ENCODE measurements around the gene TUBB. TPM values are rescaled to one million over a fixed set of nuclear protein-coding genes. Genes with fewer than 3 reads are reported as not detected.

Gene TUBB
- total and polyA plus RNA-seq, 9 of the 15 experiments (the other 6 are each of a cell fraction or from before 2014, with no cell fraction given): 971 to 2,870 (median 1,478) TPM

DNA sequence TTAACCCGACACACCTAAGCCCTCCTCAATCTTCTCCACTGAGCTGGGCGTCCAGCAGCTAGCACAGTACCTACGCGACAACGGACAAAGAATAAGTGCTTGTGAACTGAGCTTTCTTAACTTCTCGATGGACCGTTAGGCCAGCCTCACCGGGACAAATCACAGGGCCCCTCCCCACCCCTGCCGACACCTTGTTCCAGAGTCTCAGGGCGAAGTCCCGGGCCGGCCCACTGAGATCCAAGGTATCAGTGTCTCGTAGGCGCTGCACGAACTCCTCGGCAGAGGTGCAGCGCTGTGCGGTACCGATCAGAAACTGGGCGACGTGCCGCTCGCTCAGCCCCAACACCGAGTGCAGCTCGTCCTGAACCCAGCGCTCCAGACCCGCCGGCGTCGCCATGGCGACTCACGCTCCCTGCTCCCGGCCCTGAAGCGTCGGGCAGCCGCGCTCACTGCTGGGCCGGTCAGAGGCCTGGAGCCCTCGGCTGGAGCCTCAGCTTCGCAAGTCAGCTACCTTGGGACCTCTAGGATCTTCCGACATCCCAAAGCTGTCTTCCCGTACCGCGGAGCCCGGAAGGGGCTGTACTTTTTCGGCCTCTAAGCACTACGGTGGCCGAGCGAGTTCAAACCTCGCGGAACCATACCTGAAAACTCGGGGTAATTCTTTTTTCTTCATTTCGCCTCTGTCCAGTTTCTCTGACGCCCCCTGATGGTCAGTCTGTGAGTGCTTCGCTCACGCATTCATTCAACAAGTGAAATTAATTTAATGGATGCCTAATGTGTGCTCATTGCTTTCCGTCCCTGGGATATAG, 47.5 kb upstream of the TUBB start, which contains the start of gene DHX16 (continued):
- peak; percentile 63 for TF ChIP-seq CREM (IDR thresholded peaks at IDR 0.05; ENCODE audit: low read depth)
- TF ChIP-seq, protein P1, sequence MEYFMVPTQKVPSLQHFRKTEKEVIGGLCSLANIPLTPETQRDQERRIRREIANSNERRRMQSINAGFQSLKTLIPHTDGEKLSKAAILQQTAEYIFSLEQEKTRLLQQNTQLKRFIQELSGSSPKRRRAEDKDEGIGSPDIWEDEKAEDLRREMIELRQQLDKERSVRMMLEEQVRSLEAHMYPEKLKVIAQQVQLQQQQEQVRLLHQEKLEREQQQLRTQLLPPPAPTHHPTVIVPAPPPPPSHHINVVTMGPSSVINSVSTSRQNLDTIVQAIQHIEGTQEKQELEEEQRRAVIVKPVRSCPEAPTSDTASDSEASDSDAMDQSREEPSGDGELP (CRISPR knock-in tag; IDR thresholded peaks at IDR 0.05; ENCODE audit: borderline replicate concordance): peak; percentile 72; the same call in 1 of the 2 replicates
- peak; percentile 80 for TF ChIP-seq POLR2G (IDR thresholded peaks at IDR 0.05; ENCODE audit: low read depth, low read length)
- TF ChIP-seq, protein P2, sequence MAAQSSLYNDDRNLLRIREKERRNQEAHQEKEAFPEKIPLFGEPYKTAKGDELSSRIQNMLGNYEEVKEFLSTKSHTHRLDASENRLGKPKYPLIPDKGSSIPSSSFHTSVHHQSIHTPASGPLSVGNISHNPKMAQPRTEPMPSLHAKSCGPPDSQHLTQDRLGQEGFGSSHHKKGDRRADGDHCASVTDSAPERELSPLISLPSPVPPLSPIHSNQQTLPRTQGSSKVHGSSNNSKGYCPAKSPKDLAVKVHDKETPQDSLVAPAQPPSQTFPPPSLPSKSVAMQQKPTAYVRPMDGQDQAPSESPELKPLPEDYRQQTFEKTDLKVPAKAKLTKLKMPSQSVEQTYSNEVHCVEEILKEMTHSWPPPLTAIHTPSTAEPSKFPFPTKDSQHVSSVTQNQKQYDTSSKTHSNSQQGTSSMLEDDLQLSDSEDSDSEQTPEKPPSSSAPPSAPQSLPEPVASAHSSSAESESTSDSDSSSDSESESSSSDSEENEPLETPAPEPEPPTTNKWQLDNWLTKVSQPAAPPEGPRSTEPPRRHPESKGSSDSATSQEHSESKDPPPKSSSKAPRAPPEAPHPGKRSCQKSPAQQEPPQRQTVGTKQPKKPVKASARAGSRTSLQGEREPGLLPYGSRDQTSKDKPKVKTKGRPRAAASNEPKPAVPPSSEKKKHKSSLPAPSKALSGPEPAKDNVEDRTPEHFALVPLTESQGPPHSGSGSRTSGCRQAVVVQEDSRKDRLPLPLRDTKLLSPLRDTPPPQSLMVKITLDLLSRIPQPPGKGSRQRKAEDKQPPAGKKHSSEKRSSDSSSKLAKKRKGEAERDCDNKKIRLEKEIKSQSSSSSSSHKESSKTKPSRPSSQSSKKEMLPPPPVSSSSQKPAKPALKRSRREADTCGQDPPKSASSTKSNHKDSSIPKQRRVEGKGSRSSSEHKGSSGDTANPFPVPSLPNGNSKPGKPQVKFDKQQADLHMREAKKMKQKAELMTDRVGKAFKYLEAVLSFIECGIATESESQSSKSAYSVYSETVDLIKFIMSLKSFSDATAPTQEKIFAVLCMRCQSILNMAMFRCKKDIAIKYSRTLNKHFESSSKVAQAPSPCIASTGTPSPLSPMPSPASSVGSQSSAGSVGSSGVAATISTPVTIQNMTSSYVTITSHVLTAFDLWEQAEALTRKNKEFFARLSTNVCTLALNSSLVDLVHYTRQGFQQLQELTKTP (IDR thresholded peaks at IDR 0.05; ENCODE audit: low read depth in 1 of 2, partially characterized antibody in 2 of 2): peak in 1 of 2 experiments; percentile 68
- 0 out of 2 replicates have a peak, but pooled peaks have one; percentile 16 for TF ChIP-seq ZNF133 (CRISPR knock-in tag; IDR thresholded peaks at IDR 0.05)
- TF ChIP-seq RCOR1 (IDR thresholded peaks at IDR 0.05; ENCODE audit: borderline replicate concordance in 1 of 2, low read depth in 2 of 2, low read length in 2 of 2): peak in 1 of 2 experiments; percentile 84; a peak in 2 of 4 replicates
- no peak for TF ChIP-seq EWSR1 (IDR thresholded peaks at IDR 0.05; ENCODE audit: borderline replicate concordance, low read depth, partially characterized antibody)
- TF ChIP-seq ZNF408 (CRISPR knock-in tag; IDR thresholded peaks at IDR 0.05; ENCODE audit: low read depth): no peak
- TF ChIP-seq LCOR (CRISPR knock-in tag; IDR thresholded peaks at IDR 0.05): peak; percentile 91
- TF ChIP-seq ARID1B (IDR thresholded peaks at IDR 0.05): no peak
- no peak for TF ChIP-seq PHB (CRISPR knock-in tag; IDR thresholded peaks at IDR 0.05)
- no peak for TF ChIP-seq GTF2A2 (tag; IDR thresholded peaks at IDR 0.05)
- peak; percentile 95 for TF ChIP-seq ELF1 (tag; IDR thresholded peaks at IDR 0.05)
- TF ChIP-seq ZNF436 (CRISPR knock-in tag; IDR thresholded peaks at IDR 0.05): no peak
- TF ChIP-seq NCOA6 (IDR thresholded peaks at IDR 0.05): no peak
- TF ChIP-seq TEAD4 (IDR thresholded peaks at IDR 0.05; ENCODE audit: low read length): peak; percentile 61
- TF ChIP-seq TEAD4 (CRISPR knock-in tag; IDR thresholded peaks at IDR 0.05; ENCODE audit: borderline replicate concordance): no peak
- peak; percentile 60; the same call in 1 of the 2 replicates for TF ChIP-seq DIDO1 (tag; IDR thresholded peaks at IDR 0.05; ENCODE audit: low read depth)
- TF ChIP-seq CHD2 (IDR thresholded peaks at IDR 0.05; ENCODE audit: low read depth, low read length): peak; percentile 91
- TF ChIP-seq YBX1 (IDR thresholded peaks at IDR 0.05): no peak
- TF ChIP-seq GTF2E2 (tag; IDR thresholded peaks at IDR 0.05): peak; percentile 62; the same call in 1 of the 2 replicates
- TF ChIP-seq FOXM1 (IDR thresholded peaks at IDR 0.05; ENCODE audit: low read depth): peak; percentile 53; the same call in 1 of the 2 replicates
- no peak for TF ChIP-seq FOXM1 (CRISPR knock-in tag; IDR thresholded peaks at IDR 0.05; ENCODE audit: low read depth)
- TF ChIP-seq, protein P3, sequence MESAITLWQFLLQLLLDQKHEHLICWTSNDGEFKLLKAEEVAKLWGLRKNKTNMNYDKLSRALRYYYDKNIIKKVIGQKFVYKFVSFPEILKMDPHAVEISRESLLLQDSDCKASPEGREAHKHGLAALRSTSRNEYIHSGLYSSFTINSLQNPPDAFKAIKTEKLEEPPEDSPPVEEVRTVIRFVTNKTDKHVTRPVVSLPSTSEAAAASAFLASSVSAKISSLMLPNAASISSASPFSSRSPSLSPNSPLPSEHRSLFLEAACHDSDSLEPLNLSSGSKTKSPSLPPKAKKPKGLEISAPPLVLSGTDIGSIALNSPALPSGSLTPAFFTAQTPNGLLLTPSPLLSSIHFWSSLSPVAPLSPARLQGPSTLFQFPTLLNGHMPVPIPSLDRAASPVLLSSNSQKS (CRISPR knock-in tag; IDR thresholded peaks at IDR 0.05): no peak

Data from K562 (cell line).